Left kidney (tissue), 2 donors: ENCODE results near the gene SCAI. TPM values are rescaled to one million over a fixed set of nuclear protein-coding genes. Genes with fewer than 3 reads are reported as not detected.
"Not testable (repeated sequence)": the region's sequence is repeated elsewhere in the genome, so short reads cannot be mapped to it uniquely, and the experiment has no call there.

Experiments used
- DNase-seq: peaks from one replicate; pipeline ENCODE4 v3.0.0-alpha.2; 2013
- polyA plus RNA-seq: library from polyadenylated mRNA; unstranded; fragments of 120-200 nt; gene quantifications from one replicate; pipeline ENCODE4 v1.2.1, GENCODE V29; 2013; ENCODE audit not compliant: insufficient read length

The SCAI gene
- polyA plus RNA-seq, 1 donor, result 17.1 TPM

GRCh38 chr9:125028041-125028440 is 115.3 kb downstream of the SCAI start:
- no peak for DNase-seq

- DNase-seq, result no peak
Measured at GRCh38 chr9:125024917-125025316, 118.4 kb downstream of the SCAI start.

- no peak for DNase-seq
Measured at GRCh38 chr9:125021069-125021468, 122.3 kb downstream of the SCAI start.

- DNase-seq, result not testable (repeated sequence)
Measured at GRCh38 chr9:125015655-125016054, 127.7 kb downstream of the SCAI start.

- not testable (repeated sequence) for DNase-seq
Measured at GRCh38 chr9:125012013-125012412, 131.3 kb downstream of the SCAI start.

DNA sequence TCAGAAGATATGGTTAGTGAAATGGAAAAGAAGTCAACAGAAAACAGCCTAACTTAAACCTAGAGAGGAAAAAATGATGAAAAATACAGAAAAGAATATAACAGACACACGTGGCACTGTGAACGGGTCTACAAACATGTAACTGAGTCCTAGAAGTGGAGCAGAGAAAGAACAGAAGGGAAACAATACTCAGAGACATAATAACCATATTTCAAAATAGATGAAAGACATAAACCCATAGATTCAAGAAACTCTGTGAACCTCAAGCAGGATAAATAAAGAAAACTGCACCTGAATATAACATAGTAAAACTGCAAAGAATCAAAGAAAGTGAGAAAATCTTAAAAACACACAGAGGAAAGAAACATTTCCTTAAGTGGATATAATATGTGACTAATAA is 134.7 kb downstream of the SCAI start:
- DNase-seq, result no peak

- no peak for DNase-seq
Measured at GRCh38 chr9:125003332-125003731, 140.0 kb downstream of the SCAI start.

GRCh38 chr9:124983698-124984097 is 159.6 kb downstream of the SCAI start:
- DNase-seq, result no peak

GRCh38 chr9:124980431-124980830 is 162.9 kb downstream of the SCAI start:
- peak; percentile 6 for DNase-seq

DNA sequence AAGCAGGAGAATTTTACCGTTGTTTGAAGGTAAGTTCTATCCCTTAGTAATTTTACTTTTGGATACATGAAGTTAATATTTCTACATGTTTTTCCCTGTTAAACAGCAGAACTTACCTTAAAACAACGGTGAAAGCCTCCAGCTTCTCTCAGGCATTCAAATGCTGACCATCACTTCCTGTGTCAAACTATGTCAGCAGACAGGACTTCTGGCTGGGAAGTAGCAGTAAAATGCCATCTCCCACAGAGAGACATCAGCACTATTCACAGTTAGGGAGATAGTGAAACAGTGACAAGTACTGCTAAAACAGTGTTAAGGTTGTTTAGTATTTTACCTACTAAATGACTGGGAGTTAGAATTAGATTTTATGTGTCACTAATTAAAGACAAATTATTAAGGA is 168.2 kb downstream of the SCAI start:
- no peak for DNase-seq

- no peak for DNase-seq
Measured at GRCh38 chr9:124973807-124974206, 169.5 kb downstream of the SCAI start.

GRCh38 chr9:124972241-124972770 is 171.0 kb downstream of the SCAI start:
- no peak for DNase-seq

DNA sequence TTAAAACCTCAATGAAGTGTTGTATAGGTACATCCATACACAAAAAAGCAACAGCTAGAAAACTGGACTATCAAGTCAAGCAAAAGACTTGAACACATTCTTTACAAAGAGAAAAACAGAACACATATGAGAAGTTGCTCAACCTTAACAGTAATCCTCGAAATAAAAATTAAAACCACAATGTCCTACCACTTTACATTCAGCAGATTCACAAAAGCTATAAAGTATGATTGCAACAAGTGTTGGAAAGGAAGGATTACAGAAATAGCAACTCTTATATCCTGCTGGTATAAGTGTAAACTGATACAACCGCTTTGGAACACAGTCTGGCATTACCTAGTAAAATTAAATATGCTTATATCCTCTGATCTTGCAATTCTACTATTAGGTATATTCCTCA is 173.9 kb downstream of the SCAI start:
- no peak for DNase-seq

DNA sequence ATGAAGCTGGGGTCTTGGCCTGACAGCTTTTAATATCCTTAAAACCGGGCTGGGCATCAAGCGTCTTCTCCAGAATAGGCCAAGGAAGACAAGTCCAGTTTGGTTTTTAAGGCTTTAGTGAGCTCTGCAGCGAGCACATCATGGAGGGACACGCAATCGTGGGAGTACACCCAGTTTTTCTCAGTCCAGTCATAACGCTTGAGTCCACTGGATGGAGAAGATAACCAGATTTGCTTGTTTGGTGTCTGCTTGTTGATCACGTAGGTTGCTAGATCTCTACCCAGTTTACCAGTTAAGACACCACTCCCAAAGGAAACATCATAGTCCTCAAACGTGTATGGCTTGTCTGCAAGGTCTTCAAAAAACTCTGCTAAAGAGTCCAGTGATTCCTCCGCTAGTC is 175.1 kb downstream of the SCAI start:
- no peak for DNase-seq

- DNase-seq, result not testable (repeated sequence)
Measured at GRCh38 chr9:124965775-124966568, 177.4 kb downstream of the SCAI start.

GRCh38 chr9:124964604-124965003 is 178.7 kb downstream of the SCAI start:
- DNase-seq, result no peak

DNA sequence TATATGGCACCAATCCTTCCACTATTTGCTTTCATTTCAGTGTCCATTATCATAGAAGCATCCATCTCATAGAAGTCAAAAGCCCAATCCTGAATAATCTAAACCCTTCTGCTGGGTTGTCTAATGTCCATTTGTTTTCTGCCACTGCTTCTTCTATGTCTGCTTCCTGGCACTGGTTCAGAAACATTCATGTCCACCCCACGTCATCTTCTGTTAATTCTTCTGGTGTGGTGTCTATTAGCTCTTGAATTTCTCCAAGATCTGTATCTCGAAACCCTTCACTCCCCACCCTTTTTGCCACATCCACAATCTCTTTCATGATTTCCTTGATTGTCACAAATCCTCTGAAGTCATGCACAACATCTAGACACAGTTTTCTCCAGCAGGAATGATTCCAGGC is 179.3 kb downstream of the SCAI start:
- DNase-seq, result no peak

GRCh38 chr9:124960409-124960752 is 182.9 kb downstream of the SCAI start:
- DNase-seq, result no peak

DNA sequence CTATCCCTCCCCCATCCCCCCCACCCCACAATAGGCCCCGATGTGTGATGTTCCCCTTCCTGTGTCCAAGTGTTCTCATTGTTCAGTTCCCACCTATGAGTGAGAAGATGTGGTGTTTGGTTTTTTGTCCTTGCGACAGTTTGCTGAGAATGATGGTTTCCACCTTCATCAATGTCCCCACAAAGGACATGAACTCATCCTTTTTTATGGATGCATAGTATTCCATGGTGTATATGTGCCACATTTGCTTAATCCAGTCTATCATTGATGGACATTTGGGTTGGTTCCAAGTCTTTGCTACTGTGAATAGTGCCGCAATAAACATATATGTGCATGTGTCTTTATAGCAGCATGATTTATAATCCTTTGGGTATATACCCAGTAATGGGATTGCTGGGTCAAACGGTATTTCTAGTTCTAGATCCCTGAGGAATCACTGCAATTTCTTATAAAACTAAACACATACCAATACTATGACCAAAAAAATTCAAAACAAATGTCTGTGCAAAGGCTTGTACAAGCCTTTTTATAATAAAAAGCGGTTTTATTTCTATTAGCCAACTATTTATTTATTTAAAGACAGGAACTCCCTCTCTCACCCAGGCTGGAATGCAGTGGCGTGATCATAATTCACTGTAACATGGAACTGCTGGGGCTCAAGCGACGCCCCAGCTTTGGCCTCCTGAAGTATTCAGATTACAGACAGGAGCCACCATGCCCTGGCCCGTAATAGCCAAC is 183.5 kb downstream of the SCAI start:
- not testable (repeated sequence) for DNase-seq

GRCh38 chr9:124954255-124954654 is 189.1 kb downstream of the SCAI start:
- DNase-seq, result no peak

GRCh38 chr9:124950050-124950718 is 193.1 kb downstream of the SCAI start:
- no peak for DNase-seq

DNA sequence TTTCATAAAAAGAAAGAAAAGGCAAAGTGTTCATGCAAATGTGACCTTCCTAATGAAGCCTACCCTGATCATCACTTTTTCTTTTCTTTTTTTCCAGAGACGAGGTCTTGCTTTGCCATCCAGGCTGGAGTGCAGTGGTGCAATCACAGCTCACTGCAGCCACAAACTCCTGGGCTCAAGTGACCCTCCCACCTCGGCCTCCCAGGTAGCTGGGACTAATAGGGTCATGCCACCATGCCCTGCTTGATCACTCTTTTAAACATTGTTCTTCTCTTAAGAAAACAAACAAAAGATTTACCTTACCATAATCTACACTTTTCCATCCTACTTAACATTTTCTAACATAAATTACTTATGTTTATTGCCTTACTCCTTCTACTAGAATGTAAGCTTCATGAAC is 193.9 kb downstream of the SCAI start:
- no peak for DNase-seq
